GM23338 (cell line): Measurements from ENCODE around the gene SH3RF3. TPM values are rescaled to one million over a fixed set of nuclear protein-coding genes. Genes with fewer than 3 reads are reported as not detected.

ENCODE experiments used
- ATAC-seq: fragments of 200-7000 bp; cut with Tn5 transposase; 3 replicates; pipeline ENCODE4 v1.9.1; 2020
- DNase-seq: peaks from one replicate; pipeline ENCODE4 v3.0.0-alpha.2; 2015; ENCODE audit warnings: low spot score
- H2AFZ ChIP-seq: fragments of 200-600 bp; sonication (generic); 2 replicates; pipeline ENCODE4 v1.8.0; 2016; ENCODE audit warnings: antibody characterized with exemption, mild to moderate bottlenecking, moderate library complexity
- H3F3A ChIP-seq: fragments of 200-600 bp; sonication (generic); replicated peaks from 2 replicates; pipeline ENCODE4 v1.8.0; 2017; ENCODE audit warnings: antibody characterized with exemption, mixed run types, low read depth
- H3K27ac ChIP-seq: fragments of 200-600 bp; sonication (generic); 2 replicates; pipeline ENCODE4 v1.6.1; 2016; ENCODE audit warnings: low read depth
- H3K27me3 ChIP-seq: fragments of 200-600 bp; sonication (generic); 2 replicates; pipeline ENCODE4 v1.8.0; 2016; ENCODE audit warnings: mild to moderate bottlenecking, mixed run types, moderate library complexity; ENCODE audit not compliant: insufficient read depth
- H3K36me3 ChIP-seq: fragments of 200-600 bp; sonication (generic); 2 replicates; pipeline ENCODE4 v1.8.0; 2016; ENCODE audit warnings: mild to moderate bottlenecking; ENCODE audit not compliant: insufficient read depth
- H3K4me1 ChIP-seq: fragments of 200-600 bp; sonication (generic); 2 replicates; pipeline ENCODE4 v1.8.0; 2016; ENCODE audit warnings: mild to moderate bottlenecking, moderate library complexity; ENCODE audit not compliant: insufficient read depth
- H3K4me2 ChIP-seq: fragments of 200-600 bp; sonication (generic); 2 replicates; pipeline ENCODE4 v1.7.1; 2017; ENCODE audit warnings: mixed run types
- H3K4me3 ChIP-seq: fragments of 200-600 bp; sonication (generic); 2 replicates; pipeline ENCODE4 v1.6.1; 2016; ENCODE audit warnings: mixed run types
- H3K79me2 ChIP-seq: fragments of 200-600 bp; sonication (generic); replicated peaks from 2 replicates; pipeline ENCODE4 v1.8.0; 2017; ENCODE audit warnings: mild to moderate bottlenecking; ENCODE audit not compliant: insufficient read depth
- H3K9me2 ChIP-seq: fragments of 200-600 bp; sonication (generic); 2 replicates; pipeline ENCODE4 v1.8.0; 2017; ENCODE audit not compliant: insufficient read depth
- H4K20me1 ChIP-seq: fragments of 200-600 bp; sonication (generic); replicated peaks from 2 replicates; pipeline ENCODE4 v1.8.0; 2017; ENCODE audit warnings: mild to moderate bottlenecking; ENCODE audit not compliant: insufficient read depth
- H3K27ac Mint-ChIP-seq: 2 replicates; pipeline ENCODE4 v1.8.0; 2020; ENCODE audit warnings: inconsistent platforms, mild to moderate bottlenecking, moderate library complexity, mixed read lengths
- H3K27me3 Mint-ChIP-seq: 3 replicates; pipeline ENCODE4 v1.8.0; 2022; ENCODE audit warnings: low read depth, mild to moderate bottlenecking, moderate library complexity, mixed read lengths, inconsistent platforms; ENCODE audit not compliant: insufficient read depth, poor library complexity
- H3K36me3 Mint-ChIP-seq: 3 replicates; pipeline ENCODE4 v1.8.0; 2021; ENCODE audit warnings: low read depth, mild to moderate bottlenecking, inconsistent platforms, moderate library complexity, mixed read lengths
- H3K4me1 Mint-ChIP-seq: 3 replicates; pipeline ENCODE4 v1.8.0; 2020; ENCODE audit warnings: mild to moderate bottlenecking, inconsistent platforms, mixed read lengths
- H3K4me3 Mint-ChIP-seq: 3 replicates; pipeline ENCODE4 v1.8.0; 2021; ENCODE audit warnings: moderate library complexity, mild to moderate bottlenecking, inconsistent platforms, mixed read lengths
- H3K9me3 Mint-ChIP-seq: 3 replicates; pipeline ENCODE4 v1.8.0; 2020; ENCODE audit warnings: moderate library complexity, mild to moderate bottlenecking, inconsistent platforms, mixed read lengths
- CREB1 ChIP-seq: fragments of 250-450 bp; sonication (Bioruptor Pico); IDR thresholded peaks from 2 replicates; pipeline ENCODE4 v1.5.0; 2020; ENCODE audit warnings: low read depth, mild to moderate bottlenecking, moderate library complexity
- CTCF ChIP-seq, 2 experiments: fragments of 200-600 bp in 1 of 2; sonication (generic) in 1 of 2; conservative IDR thresholded peaks; 2 replicates each; pipeline versions ENCODE4 v1.5.1 to v1.6.1; 2016 to 2017; ENCODE audit warnings: antibody characterized with exemption in 2 of 2, low read depth in 2 of 2, mild to moderate bottlenecking in 2 of 2, moderate library complexity in 1 of 2
- EZH2 ChIP-seq: fragments of 200-600 bp; sonication (generic); IDR thresholded peaks from one replicate; pipeline ENCODE4 v1.8.0; 2017; ENCODE audit warnings: antibody characterized with exemption, mild to moderate bottlenecking, low read depth; ENCODE audit not compliant: unreplicated experiment
- EZH2phosphoT487 ChIP-seq: fragments of 200-600 bp; sonication (generic); IDR thresholded peaks from one replicate; pipeline ENCODE4 v1.8.1; 2018; ENCODE audit warnings: antibody characterized with exemption; ENCODE audit not compliant: unreplicated experiment
- JUNB ChIP-seq: IDR thresholded peaks from one replicate; pipeline ENCODE4 v1.6.1; 2016; ENCODE audit warnings: antibody characterized with exemption; ENCODE audit not compliant: unreplicated experiment
- POLR2AphosphoS5 ChIP-seq: IDR thresholded peaks from 2 replicates; pipeline ENCODE4 v1.6.1; 2016; ENCODE audit warnings: antibody characterized with exemption, low read depth
- REST ChIP-seq: IDR thresholded peaks from one replicate; pipeline ENCODE4 v1.6.1; 2018; ENCODE audit warnings: antibody characterized with exemption; ENCODE audit not compliant: unreplicated experiment
- STAT1 ChIP-seq: IDR thresholded peaks from one replicate; pipeline ENCODE4 v1.6.1; 2016; ENCODE audit warnings: antibody characterized with exemption; ENCODE audit not compliant: unreplicated experiment
- polyA plus RNA-seq: library from polyadenylated mRNA; unstranded; fragments of >200 nt; fragmentation: Nextera tagmentation; extraction: Ambion mirVana; gene quantifications from 2 replicates; pipeline ENCODE4 v1.2.1, GENCODE V29; 2016
- total RNA-seq: library from RNA; depleted of rRNA; stranded (reverse); fragments of >200 nt; shearing (Covaris generic); gene quantifications from 2 replicates; pipeline ENCODE4 v1.2.3, GENCODE V29; 2014
- TF ChIP-seq, protein P1 (sequence below): IDR thresholded peaks from 2 replicates; pipeline ENCODE4 v1.6.1; 2016; ENCODE audit warnings: antibody characterized with exemption

SH3RF3 gene
- total and polyA plus RNA-seq, 2 experiments from 2014 or later, result 0.11 to 0.63 TPM

GRCh38 chr2:109182426-109182825 lies 53.4 kb downstream of the SH3RF3 start (continued):
- TF ChIP-seq CTCF (conservative IDR thresholded peaks at IDR 0.05; ENCODE audit: low read depth in 2 of 2) (no peak), POLR2AphosphoS5 (no peak)

DNA sequence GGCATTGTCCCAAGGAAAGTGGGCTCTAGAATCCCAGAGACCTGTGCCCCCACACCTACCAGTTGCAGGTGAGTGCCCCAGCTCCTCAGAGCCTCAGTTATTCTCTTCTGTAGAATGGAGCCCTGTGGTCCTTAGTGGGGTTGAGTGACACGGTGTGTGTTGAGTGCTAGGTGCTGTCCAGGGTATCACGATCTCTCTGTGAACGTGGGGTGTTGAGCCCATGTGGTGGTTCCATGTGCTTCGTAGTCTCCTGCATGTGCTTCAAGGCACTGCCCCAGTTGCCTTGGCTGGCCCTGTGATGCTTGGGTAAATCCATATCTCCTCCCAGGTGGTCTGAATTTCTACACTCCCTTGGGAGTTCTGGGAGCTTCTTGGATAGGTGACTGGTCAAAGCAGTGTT lies 54.9 kb downstream of the SH3RF3 start:
- Histone ChIP-seq H3K36me3 (no peaks in the 10 kb centered on the region), H4K20me1 (no peaks in the 10 kb centered on the region), H3K4me2 (no peak overlapping the region), H3K9me2 (no peaks in the 10 kb centered on the region), H3K27me3 (no peaks in the 10 kb centered on the region), H3F3A (no peaks in the 10 kb centered on the region), H3K79me2 (no peaks in the 10 kb centered on the region), H3K4me1 (no peaks in the 10 kb centered on the region), H2AFZ (no peak overlapping the region), H3K4me3 (no peak overlapping the region), H3K27ac (no peak overlapping the region)
- H3K4me1 Mint-ChIP-seq, result no peaks in the 10 kb centered on the region
- peaks cover 17% of the 10 kb centered on the region; the same call in 2 of the 3 replicates for H3K9me3 Mint-ChIP-seq
- TF ChIP-seq STAT1 (no peak), CREB1 (CRISPR knock-in tag) (no peak), REST (peak; percentile 17)
- H3K27ac Mint-ChIP-seq, result no peak overlapping the region
- no peak for DNase-seq
- no peak for ATAC-seq
- H3K27me3 Mint-ChIP-seq, result no peaks in the 10 kb centered on the region
- no peak overlapping the region for H3K4me3 Mint-ChIP-seq
- peaks cover 7% of the 10 kb centered on the region; the same call in 1 of the 3 replicates for H3K36me3 Mint-ChIP-seq

DNA sequence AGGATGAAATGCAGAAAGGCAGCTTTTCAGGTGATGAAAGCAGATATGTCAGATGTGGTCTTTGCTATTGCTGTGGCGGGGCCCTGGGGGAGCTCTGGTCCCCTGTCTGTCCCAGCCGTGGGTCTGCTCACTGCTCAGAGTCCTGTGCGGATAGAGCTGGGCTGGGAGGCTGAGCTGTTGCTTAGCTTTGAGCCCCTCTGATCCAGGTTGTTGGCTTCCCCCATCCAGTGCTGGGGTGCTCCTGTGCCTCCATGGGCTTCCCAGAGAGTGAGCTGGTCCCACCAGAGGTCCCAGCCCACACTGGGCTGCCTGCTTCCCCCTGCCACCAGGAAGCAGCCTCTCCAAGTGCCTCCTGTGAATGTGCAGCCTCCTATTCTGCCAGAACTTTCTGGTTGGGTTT lies 55.4 kb downstream of the SH3RF3 start:
- Mint-ChIP-seq H3K36me3 (peaks cover 7% of the 10 kb centered on the region; the same call in 1 of the 3 replicates), H3K4me1 (no peaks in the 10 kb centered on the region), H3K27ac (no peak overlapping the region), H3K4me3 (no peak overlapping the region), H3K9me3 (peaks cover 16% of the 10 kb centered on the region; the same call in 1 of the 3 replicates), H3K27me3 (no peaks in the 10 kb centered on the region)
- no peaks in the 10 kb centered on the region for H3K9me2 ChIP-seq
- ATAC-seq (no peak), DNase-seq (no peak)
- no peaks in the 10 kb centered on the region for H3F3A ChIP-seq
- H2AFZ ChIP-seq, result no peak overlapping the region
- H3K27ac ChIP-seq, result no peak overlapping the region
- H3K79me2 ChIP-seq, result no peaks in the 10 kb centered on the region
- H3K4me3 ChIP-seq, result no peak overlapping the region
- no peak overlapping the region for H3K4me2 ChIP-seq
- H3K27me3 ChIP-seq, result no peaks in the 10 kb centered on the region
- H4K20me1 ChIP-seq, result no peaks in the 10 kb centered on the region
- no peaks in the 10 kb centered on the region for H3K36me3 ChIP-seq
- H3K4me1 ChIP-seq, result no peaks in the 10 kb centered on the region
- TF ChIP-seq REST, result no peak
- no peak for TF ChIP-seq JUNB
- TF ChIP-seq CTCF (conservative IDR thresholded peaks at IDR 0.05; ENCODE audit: low read depth in 2 of 2), result no peak
- TF ChIP-seq STAT1, result no peak
- TF ChIP-seq, protein P1, sequence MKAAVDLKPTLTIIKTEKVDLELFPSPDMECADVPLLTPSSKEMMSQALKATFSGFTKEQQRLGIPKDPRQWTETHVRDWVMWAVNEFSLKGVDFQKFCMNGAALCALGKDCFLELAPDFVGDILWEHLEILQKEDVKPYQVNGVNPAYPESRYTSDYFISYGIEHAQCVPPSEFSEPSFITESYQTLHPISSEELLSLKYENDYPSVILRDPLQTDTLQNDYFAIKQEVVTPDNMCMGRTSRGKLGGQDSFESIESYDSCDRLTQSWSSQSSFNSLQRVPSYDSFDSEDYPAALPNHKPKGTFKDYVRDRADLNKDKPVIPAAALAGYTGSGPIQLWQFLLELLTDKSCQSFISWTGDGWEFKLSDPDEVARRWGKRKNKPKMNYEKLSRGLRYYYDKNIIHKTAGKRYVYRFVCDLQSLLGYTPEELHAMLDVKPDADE, result no peak
- no peak for TF ChIP-seq EZH2phosphoT487
- no peak for TF ChIP-seq POLR2AphosphoS5
- no peak for TF ChIP-seq CREB1 (CRISPR knock-in tag)
- no peak for TF ChIP-seq EZH2
